ENCODE data around the gene CUX1. TPM values are rescaled to one million over a fixed set of nuclear protein-coding genes. Genes with fewer than 3 reads are reported as not detected.

The CUX1 gene
- total RNA-seq, 1 experiment from 2014 or later = 53.5 TPM

GRCh38 chr7:102120666-102121195 is 303.3 kb downstream of the CUX1 start:
- H3K4ac ChIP-seq (ENCODE audit: low read depth, low read length) = no peak overlapping the region
- no peak overlapping the region for H2BK15ac ChIP-seq (ENCODE audit: low read depth, low read length)
- no peak for TF ChIP-seq CTCF (conservative IDR thresholded peaks at IDR 0.05)
- DNase-seq = no peak
- no peak overlapping the region for H4K8ac ChIP-seq (replicated peaks; ENCODE audit: insufficient read length, low read depth, low read length)
- no peaks in the 10 kb centered on the region; the same call in 1 of the 2 replicates for H3K27me3 Mint-ChIP-seq (ENCODE audit: low read depth)
- no peak overlapping the region for H2BK20ac ChIP-seq (ENCODE audit: low read depth, low read length, poor library complexity, severe bottlenecking)
- no peak overlapping the region for H2AK5ac ChIP-seq (ENCODE audit: insufficient read length, low read length)
- no peak overlapping the region for H3K9ac ChIP-seq (ENCODE audit: extremely low read depth, insufficient read length, low read length)
- H3K56ac ChIP-seq (ENCODE audit: insufficient read length, low read depth, low read length) = no peak overlapping the region
- H3T11ph ChIP-seq (ENCODE audit: low read length) = no peak overlapping the region
- H4K91ac ChIP-seq (ENCODE audit: insufficient read length, low read depth, low read length) = no peak overlapping the region
- no peak overlapping the region for H2AFZ ChIP-seq (ENCODE audit: low read length)
- H3K4me2 ChIP-seq (ENCODE audit: insufficient read depth, insufficient read length, low read length) = no peak overlapping the region
- no peak overlapping the region for H2BK12ac ChIP-seq (ENCODE audit: insufficient read length, low read depth, low read length)
- peaks cover 21 to 27% of the 10 kb centered on the region in 2 experiments for H3K4me1 Mint-ChIP-seq
- no peak overlapping the region for H3K18ac ChIP-seq (ENCODE audit: insufficient read length, low read depth, low read length)
- H4K5ac ChIP-seq (ENCODE audit: insufficient read length, low read depth, low read length) = no peak overlapping the region
- no peaks in the 10 kb centered on the region for H3K4me1 ChIP-seq (ENCODE audit: insufficient read depth, low read length)
- H3K36me3 Mint-ChIP-seq (ENCODE audit: insufficient read depth in 1 of 3, low read depth in 3 of 3) = peaks cover 13 to 32% (median 17%) of the 10 kb centered on the region in 3 experiments; a peak in 6 of 7 replicates
- H3K4me3 Mint-ChIP-seq = no peak overlapping the region
- WGBS (ENCODE audit: extremely low coverage, insufficient read length, low lambda C conversion rate) = no CpG with 5 or more reads among the region's 5 CpGs
- H2BK120ac ChIP-seq (ENCODE audit: low read depth, low read length, poor library complexity, severe bottlenecking) = no peak overlapping the region
- no peaks in the 10 kb centered on the region for H3K27me3 ChIP-seq (ENCODE audit: insufficient read depth, low read length)
- H3K9me3 ChIP-seq (ENCODE audit: control insufficient read depth, low read depth, low read length) = no peaks in the 10 kb centered on the region
- no peaks in the 10 kb centered on the region for H4K20me1 ChIP-seq (ENCODE audit: control insufficient read depth, insufficient read depth, insufficient read length)
- no peaks in the 10 kb centered on the region for H3K79me1 ChIP-seq (ENCODE audit: insufficient read depth, low read depth, low read length, poor library complexity, severe bottlenecking)
- H3K79me2 ChIP-seq (ENCODE audit: insufficient read depth, low read length) = no peaks in the 10 kb centered on the region
- no peaks in the 10 kb centered on the region for H3K9me3 Mint-ChIP-seq
- H3K27ac Mint-ChIP-seq = peak overlapping the region in 1 of 3 experiments; percentile 64; a peak in 1 of 7 replicates
- no peak overlapping the region for H3K14ac ChIP-seq (ENCODE audit: insufficient read depth, low read length)
- H3K23ac ChIP-seq (ENCODE audit: insufficient read length, low read depth, low read length) = no peak overlapping the region
- no peak overlapping the region for H3K27ac ChIP-seq (ENCODE audit: insufficient read length, low read depth, low read length)
- no peak overlapping the region for H2BK5ac ChIP-seq (ENCODE audit: insufficient read length, low read length)
- no peaks in the 10 kb centered on the region for H3K23me2 ChIP-seq (ENCODE audit: insufficient read length, low read depth, low read length, poor library complexity, severe bottlenecking)

Measured in H9 (cell line).